D721Med (cell line): ENCODE measurements around the gene AP2A2.

Experiments
- DNase-seq: peaks from one replicate; pipeline ENCODE4 v3.0.0; 2011; ENCODE audit warnings: low spot score; ENCODE audit not compliant: insufficient read length
- FAIRE-seq: peaks from 2 replicates; lab custom pipeline; 2011; peaks lifted over from hg19 to GRCh38; lab: Jason Lieb, UNC
- TF ChIP-seq, protein P1 (sequence below): IDR thresholded peaks from 2 replicates; pipeline ENCODE4 v1.5.1; 2012; ENCODE audit warnings: mild to moderate bottlenecking, control low read depth; ENCODE audit not compliant: insufficient read depth; ENCODE audit errors: missing control alignments

AP2A2 gene

DNA sequence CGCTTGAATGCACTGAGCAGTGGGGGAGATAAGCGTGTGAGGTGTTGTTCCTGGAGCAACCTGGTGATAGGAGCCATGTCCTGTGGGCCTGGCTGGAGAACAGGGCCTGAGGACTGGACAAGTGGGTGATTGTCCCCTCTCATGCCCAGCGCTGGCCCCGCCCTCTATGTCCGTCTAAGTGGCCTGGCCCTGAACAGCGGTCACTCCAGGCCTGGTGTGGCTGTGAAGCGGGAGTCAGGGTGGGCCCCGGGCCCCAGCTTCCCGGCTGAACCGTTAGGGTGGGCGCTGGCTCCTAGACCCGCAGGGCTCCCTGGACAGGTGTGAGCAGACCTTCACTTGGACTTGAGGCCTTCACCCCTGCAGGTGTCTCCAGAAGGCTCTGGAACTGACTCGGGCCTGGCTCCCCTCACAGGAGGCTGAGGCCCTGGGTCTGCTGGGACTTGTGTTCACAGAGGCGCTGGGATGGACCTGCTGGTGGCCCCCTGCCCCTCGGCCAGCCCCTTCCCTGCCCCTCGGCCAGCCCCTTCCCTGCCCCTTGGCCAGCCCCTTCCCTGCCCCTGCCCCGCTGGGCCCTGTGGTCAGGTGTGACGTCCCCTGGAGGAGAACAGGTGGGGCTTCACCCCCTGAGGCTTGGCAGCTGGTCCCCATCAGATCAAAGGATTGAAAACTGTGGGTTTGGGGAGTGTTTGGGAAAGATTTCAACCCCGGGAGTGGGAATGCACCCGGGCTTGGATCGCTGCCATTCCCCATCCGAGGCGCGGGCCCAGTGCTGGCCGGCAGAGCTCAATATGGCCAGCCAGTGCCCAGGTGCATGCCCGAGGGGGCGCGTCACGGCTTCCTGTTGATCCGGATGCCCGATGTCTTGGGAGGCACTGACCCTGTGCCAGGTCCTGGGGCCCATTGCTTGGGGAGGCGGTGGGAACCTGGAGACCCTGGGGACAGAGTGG, 114.1 kb downstream of the AP2A2 start:
- TF ChIP-seq, protein P1, sequence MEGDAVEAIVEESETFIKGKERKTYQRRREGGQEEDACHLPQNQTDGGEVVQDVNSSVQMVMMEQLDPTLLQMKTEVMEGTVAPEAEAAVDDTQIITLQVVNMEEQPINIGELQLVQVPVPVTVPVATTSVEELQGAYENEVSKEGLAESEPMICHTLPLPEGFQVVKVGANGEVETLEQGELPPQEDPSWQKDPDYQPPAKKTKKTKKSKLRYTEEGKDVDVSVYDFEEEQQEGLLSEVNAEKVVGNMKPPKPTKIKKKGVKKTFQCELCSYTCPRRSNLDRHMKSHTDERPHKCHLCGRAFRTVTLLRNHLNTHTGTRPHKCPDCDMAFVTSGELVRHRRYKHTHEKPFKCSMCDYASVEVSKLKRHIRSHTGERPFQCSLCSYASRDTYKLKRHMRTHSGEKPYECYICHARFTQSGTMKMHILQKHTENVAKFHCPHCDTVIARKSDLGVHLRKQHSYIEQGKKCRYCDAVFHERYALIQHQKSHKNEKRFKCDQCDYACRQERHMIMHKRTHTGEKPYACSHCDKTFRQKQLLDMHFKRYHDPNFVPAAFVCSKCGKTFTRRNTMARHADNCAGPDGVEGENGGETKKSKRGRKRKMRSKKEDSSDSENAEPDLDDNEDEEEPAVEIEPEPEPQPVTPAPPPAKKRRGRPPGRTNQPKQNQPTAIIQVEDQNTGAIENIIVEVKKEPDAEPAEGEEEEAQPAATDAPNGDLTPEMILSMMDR = no peak
- DNase-seq (no peak), FAIRE-seq (no peak)

GRCh38 chr11:1040428-1041148, 114.9 kb downstream of the AP2A2 start:
- FAIRE-seq = no peak
- no peak for DNase-seq
- TF ChIP-seq, protein P1 = no peak

- TF ChIP-seq, protein P1 = no peak
- FAIRE-seq (no peak), DNase-seq (no peak)
These were observed 115.4 kb downstream of the AP2A2 start for GRCh38 chr11:1041149-1041467.

- TF ChIP-seq, protein P1 = no peak
- no peak for DNase-seq
- FAIRE-seq = no peak
These were observed 115.8 kb downstream of the AP2A2 start for GRCh38 chr11:1041471-1041870.

- FAIRE-seq = no peak
- TF ChIP-seq, protein P1 = no peak
- no peak for DNase-seq
These were observed 116.4 kb downstream of the AP2A2 start for GRCh38 chr11:1041936-1042608.

DNA sequence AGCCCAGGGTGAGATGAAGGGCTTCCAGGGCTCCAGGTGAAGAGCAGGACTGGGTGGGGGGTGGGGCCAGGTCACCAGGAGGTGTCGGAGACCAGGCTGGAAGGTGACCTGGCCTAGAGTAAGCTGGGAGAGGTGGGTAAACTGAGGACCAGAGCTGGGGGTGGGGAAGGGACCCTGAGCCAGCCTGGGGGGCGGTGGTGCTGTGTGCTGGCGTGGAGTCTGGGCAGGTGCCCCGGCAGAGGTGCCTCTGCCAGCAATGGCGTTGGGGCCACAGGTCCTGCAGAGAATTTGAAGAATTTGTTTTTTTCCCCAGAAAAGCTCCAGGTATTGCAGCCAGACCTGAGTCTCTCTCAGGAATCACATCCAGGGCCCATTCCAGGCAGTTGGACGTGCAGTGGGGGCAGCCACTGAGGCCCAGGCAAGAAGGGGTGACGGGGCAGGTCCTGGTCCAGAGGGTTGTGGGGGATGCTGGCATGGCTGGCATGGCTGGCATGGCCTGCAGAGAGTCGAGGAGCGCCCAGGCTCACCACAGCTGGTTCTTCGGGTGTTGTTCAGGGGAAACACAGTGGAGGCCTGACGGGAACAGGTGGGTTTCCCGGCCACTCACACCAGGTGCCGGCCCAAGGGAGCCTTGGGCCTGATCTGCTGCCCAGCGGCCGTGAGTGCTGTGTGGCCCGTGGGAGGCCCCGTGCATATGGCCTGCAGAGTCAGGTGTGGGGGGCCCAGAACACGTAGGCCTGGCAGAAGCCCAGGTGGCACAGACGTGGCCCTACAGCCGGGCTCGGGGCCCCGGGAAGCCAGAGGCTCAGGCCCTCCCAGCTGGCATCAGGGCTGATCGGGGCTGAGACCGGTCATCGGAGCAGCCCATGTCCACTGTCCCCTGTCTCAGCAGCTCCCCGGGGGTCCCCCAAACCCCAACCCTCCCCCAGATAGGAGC, 117.2 kb downstream of the AP2A2 start:
- FAIRE-seq (no peak), DNase-seq (no peak)
- TF ChIP-seq, protein P1 = no peak
